Measurements from ENCODE around the gene PEA15. TPM values are rescaled to one million over a fixed set of nuclear protein-coding genes. Genes with fewer than 3 reads are reported as not detected.

Gene PEA15
- total and polyA plus RNA-seq, 4 donors, result 8.1 to 44.5 (median 11.1) TPM

GRCh38 chr1:160192234-160192633 lies 12.9 kb upstream of the PEA15 start:
- H3K27me3 ChIP-seq (ENCODE audit: control insufficient read depth in 4 of 4, insufficient read depth in 4 of 4, low read length in 3 of 4), result no peaks in the 10 kb centered on the region
- TF ChIP-seq MAX (IDR thresholded peaks at IDR 0.05) (no peak), FOXA1 (IDR thresholded peaks at IDR 0.05) (no peak), RAD21 (IDR thresholded peaks at IDR 0.05) (no peak), HNF4G (IDR thresholded peaks at IDR 0.05) (no peak), FOXA2 (IDR thresholded peaks at IDR 0.05) (no peak), ZBTB33 (IDR thresholded peaks at IDR 0.05) (no peak), TAF1 (conservative IDR thresholded peaks at IDR 0.05) (no peak), HNF4A (conservative IDR thresholded peaks at IDR 0.05) (no peak), RXRA (IDR thresholded peaks at IDR 0.05) (no peak), SP1 (IDR thresholded peaks at IDR 0.05) (no peak), EGR1 (IDR thresholded peaks at IDR 0.05; ENCODE audit: low read depth in 2 of 2) (no peak), ATF3 (IDR thresholded peaks at IDR 0.05) (no peak), JUND (IDR thresholded peaks at IDR 0.05) (no peak), GABPA (IDR thresholded peaks at IDR 0.05 in 1 of 2, conservative IDR thresholded peaks at IDR 0.05 in 1 of 2) (no peak), NR2F2 (IDR thresholded peaks at IDR 0.05) (no peak), CTCF (IDR thresholded peaks at IDR 0.05; ENCODE audit: low read depth, low read length, missing input control) (no peak), REST (IDR thresholded peaks at IDR 0.05) (no peak), YY1 (IDR thresholded peaks at IDR 0.05) (no peak)
- DNase-seq (ENCODE audit: low spot score), result no peak
- H3K9ac ChIP-seq (ENCODE audit: low read depth in 1 of 2, low read length in 2 of 2), result no peak overlapping the region
- peaks cover 2 to 7% (median 5%) of the 10 kb centered on the region in 4 donors for H3K4me1 ChIP-seq (ENCODE audit: control insufficient read depth in 4 of 4, insufficient read depth in 4 of 4, low read length in 3 of 4)
- H3K27ac ChIP-seq (ENCODE audit: low read depth in 1 of 2, low read length in 2 of 2), result no peak overlapping the region
- H3K36me3 ChIP-seq (ENCODE audit: control insufficient read depth in 4 of 4, insufficient read depth in 3 of 4, low read depth in 1 of 4, low read length in 3 of 4), result no peaks in the 10 kb centered on the region
- no peaks in the 10 kb centered on the region for H3K9me3 ChIP-seq (ENCODE audit: control insufficient read depth in 4 of 4, low read length in 3 of 4)
- no peak overlapping the region for H3K4me3 ChIP-seq (ENCODE audit: low read depth in 1 of 3, low read length in 3 of 3)
